Testis (tissue), 3 donors: ENCODE results near the gene ZCWPW2. TPM values are rescaled to one million over a fixed set of nuclear protein-coding genes. Genes with fewer than 3 reads are reported as not detected.

Source experiments
- DNase-seq: peaks from one replicate; pipeline ENCODE4 v3.0.0-alpha.2; 2019
- H3K27ac ChIP-seq, 2 donors: fragments of 200-600 bp; sonication (generic); one replicate each; pipeline ENCODE4 v1.5.1; 2019
- H3K27me3 ChIP-seq: fragments of 200-600 bp; sonication (generic); one replicate; pipeline ENCODE4 v1.5.1; 2019
- H3K36me3 ChIP-seq: fragments of 200-600 bp; sonication (generic); one replicate; pipeline ENCODE4 v1.5.1; 2017; ENCODE audit warnings: low read depth; ENCODE audit errors: missing control alignments
- H3K4me1 ChIP-seq: fragments of 200-600 bp; sonication (generic); one replicate; pipeline ENCODE4 v1.5.1; 2019
- H3K4me3 ChIP-seq, 2 donors: fragments of 200-600 bp; sonication (generic); one replicate each; pipeline ENCODE4 v1.5.1; 2017 to 2019
- H3K9me3 ChIP-seq: fragments of 200-600 bp; sonication (generic); one replicate; pipeline ENCODE4 v1.5.1; 2017
- POLR2A ChIP-seq: fragments of 450-650 bp; IDR thresholded peaks from one replicate; pipeline ENCODE4 v1.6.1; 2017; ENCODE audit warnings: antibody characterized with exemption, mild to moderate bottlenecking, moderate library complexity
- WGBS, 2 donors: methylation state at CpG; one replicate each; pipeline ENCODE4 v1.1.5; 2018; 5-methylcytosine and 5-hydroxymethylcytosine counted together
- intact Hi-C: fragments of 100-400 bp; cut with DNase I; formaldehyde crosslinking; loops from one replicate; pipeline ENCODE4 v1.15.1; 2023; ENCODE audit warnings: low total_unique reads
- polyA plus RNA-seq: library from polyadenylated mRNA; stranded (reverse); fragments of 350-450 nt; fragmentation: Illumina TruSeq; extraction: RNeasy Lipid Tissue Mini Kit (QIAGEN cat#74804); gene quantifications from one replicate; pipeline ENCODE4 v1.2.3, GENCODE V29; 2014; ENCODE audit warnings: low read depth, low replicate concordance; ENCODE audit not compliant: insufficient read depth
- total RNA-seq, 2 donors: library from RNA; depleted of rRNA; stranded (reverse); fragments of >200 nt; gene quantifications; one replicate each; pipeline ENCODE4 v1.2.3, GENCODE V29; 2016
- TF ChIP-seq, protein P1 (sequence below), 3 experiments: fragments of 450-650 bp in 2 of 3; fragments of 200-600 bp in 1 of 3; sonication (generic) in 1 of 3; IDR thresholded peaks; one replicate each; pipeline ENCODE4 v1.5.1; 2016 to 2019; ENCODE audit warnings: antibody characterized with exemption in 3 of 3, mild to moderate bottlenecking in 2 of 3, moderate library complexity in 1 of 3

The ZCWPW2 gene
- total and polyA plus RNA-seq, 3 donors from 2014 or later: 2.5 to 9.5 (median 5.2) TPM

DNA sequence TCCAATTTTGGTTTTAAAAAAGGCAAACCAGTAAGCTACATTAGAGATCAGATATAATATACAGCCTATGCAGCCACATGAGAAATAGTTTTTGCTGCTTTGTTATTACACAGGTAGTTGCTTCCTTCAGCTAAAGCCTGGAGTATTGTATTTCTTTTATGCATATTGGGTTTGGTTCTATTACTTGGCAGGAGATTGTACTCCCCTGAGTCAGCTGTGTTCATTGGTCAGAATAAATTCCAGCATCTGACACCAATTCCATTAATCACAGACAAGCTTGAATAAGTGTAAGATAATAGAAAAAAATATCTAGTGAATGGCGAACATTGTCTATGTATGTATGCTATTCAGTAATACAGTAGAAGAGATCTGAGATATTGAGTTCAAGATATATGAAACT lies 26.1 kb upstream of the ZCWPW2 start:
- H3K4me1 ChIP-seq: no peaks in the 10 kb centered on the region
- no peak for DNase-seq
- 83 to 88% methylated on average over 1 of the region's 1 CpG for WGBS, 2 donors
- H3K27me3 ChIP-seq: no peaks in the 10 kb centered on the region
- H3K9me3 ChIP-seq: no peaks in the 10 kb centered on the region
- no peaks in the 10 kb centered on the region for H3K36me3 ChIP-seq
- TF ChIP-seq POLR2A: no peak
- TF ChIP-seq, protein P1, sequence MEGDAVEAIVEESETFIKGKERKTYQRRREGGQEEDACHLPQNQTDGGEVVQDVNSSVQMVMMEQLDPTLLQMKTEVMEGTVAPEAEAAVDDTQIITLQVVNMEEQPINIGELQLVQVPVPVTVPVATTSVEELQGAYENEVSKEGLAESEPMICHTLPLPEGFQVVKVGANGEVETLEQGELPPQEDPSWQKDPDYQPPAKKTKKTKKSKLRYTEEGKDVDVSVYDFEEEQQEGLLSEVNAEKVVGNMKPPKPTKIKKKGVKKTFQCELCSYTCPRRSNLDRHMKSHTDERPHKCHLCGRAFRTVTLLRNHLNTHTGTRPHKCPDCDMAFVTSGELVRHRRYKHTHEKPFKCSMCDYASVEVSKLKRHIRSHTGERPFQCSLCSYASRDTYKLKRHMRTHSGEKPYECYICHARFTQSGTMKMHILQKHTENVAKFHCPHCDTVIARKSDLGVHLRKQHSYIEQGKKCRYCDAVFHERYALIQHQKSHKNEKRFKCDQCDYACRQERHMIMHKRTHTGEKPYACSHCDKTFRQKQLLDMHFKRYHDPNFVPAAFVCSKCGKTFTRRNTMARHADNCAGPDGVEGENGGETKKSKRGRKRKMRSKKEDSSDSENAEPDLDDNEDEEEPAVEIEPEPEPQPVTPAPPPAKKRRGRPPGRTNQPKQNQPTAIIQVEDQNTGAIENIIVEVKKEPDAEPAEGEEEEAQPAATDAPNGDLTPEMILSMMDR (IDR thresholded peaks at IDR 0.05): no peak
- intact Hi-C loops: no loop called here
- H3K4me3 ChIP-seq: no peak overlapping the region
- H3K27ac ChIP-seq: no peak overlapping the region

DNA sequence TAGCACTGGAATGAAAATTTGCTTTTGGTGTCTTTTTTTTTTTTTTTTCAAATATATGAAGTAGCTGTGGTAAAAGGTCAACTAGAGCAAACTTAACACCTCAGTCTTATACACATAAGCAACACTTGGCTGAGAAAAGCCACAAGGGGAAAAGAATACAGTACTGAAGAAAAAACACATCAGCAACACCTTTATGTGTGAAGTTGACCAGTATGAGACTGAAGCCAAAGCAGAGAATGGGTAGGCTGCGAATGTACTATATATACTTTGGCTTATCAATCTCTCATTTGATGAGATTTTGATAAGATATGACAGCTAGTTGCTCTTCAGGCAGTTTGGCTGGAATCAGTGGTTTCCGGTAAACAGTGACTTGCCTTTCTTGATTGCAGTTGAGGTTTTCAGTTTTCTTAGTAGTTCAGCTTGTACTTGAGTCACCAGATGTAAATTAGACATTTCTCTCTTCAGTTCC lies 22.0 kb upstream of the ZCWPW2 start:
- Histone ChIP-seq H3K36me3 (no peaks in the 10 kb centered on the region), H3K27me3 (no peaks in the 10 kb centered on the region), H3K4me3 (no peak overlapping the region), H3K27ac (no peak overlapping the region), H3K9me3 (no peaks in the 10 kb centered on the region), H3K4me1 (no peaks in the 10 kb centered on the region)
- 86 to 87% methylated on average over 2 of the region's 2 CpGs for WGBS, 2 donors
- intact Hi-C loops: loop anchor here (5.0 kb wide), 1 partner anchor 614 kb away; no protein-coding TSS in a partner anchor
- DNase-seq: no peak
- TF ChIP-seq POLR2A: no peak
- TF ChIP-seq, protein P1 (IDR thresholded peaks at IDR 0.05): no peak

DNA sequence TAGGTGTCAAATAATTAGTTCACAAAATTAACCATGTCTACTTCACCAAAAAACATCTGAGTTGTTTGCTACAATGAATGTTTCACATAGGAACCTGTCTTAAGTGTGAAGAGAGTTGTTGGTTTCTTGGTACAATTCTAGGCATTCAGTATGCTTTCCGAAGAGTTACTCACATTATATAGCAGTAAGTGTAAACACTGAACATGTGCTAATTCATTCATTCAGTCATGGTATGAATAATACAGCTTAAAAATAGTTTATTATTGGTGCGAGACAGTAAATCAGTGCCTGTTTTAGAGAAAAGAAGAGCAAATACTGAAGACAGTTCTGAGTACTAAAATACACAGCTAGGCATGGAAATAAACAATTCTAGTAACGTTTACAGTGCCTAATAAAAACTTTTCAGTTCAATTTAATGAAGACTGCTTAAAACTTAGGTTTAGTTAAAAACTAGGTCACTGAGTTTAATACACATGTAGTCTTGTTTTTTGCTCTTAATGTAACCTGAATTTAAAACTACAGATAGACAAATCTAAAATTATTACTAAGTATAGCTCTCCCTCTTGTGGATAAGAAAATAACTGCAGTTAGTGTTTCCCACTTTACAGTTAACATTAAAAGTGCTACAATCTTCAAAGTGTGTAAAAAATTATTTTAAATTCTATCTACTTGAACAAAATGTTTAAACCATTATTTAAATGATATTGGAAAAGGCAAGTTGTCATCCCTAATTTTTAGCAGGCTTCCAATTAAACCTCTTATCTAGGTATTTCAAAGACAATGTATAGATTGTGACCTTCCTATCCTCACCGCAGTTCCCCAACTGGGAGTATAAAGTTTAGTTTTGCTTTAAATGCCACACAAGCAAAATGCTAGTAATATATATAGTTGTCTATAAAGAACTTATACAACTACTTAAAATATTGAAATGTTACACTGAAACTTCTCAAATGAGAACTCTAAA lies 20.1 kb upstream of the ZCWPW2 start:
- WGBS, 2 donors: 86% methylated on average over 4 of the region's 4 CpGs
- intact Hi-C loops: loop anchor here (5.0 kb wide), 1 partner anchor 616 kb away; no protein-coding TSS in a partner anchor

DNA sequence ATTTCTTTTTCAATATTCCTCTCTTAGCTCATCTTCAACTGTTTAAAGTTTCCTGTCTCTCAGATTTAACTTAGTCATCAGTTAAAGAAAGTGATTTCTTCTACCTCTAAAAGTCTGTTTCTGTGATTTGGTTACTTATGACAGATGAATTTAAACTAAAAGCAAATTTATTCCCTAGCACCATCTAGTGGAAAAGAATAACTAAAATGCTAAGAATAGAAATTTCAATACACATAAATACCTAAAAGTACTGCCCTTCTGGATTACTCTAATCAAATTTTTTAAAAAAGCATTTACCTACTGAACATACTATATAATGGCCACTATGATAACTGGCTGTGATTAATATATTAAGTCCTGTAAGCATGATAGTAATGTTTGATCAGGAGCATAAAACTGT lies 14.0 kb upstream of the ZCWPW2 start:
- Histone ChIP-seq H3K27ac (no peak overlapping the region), H3K4me1 (no peaks in the 10 kb centered on the region), H3K27me3 (no peaks in the 10 kb centered on the region), H3K36me3 (no peaks in the 10 kb centered on the region), H3K4me3 (no peak overlapping the region), H3K9me3 (no peaks in the 10 kb centered on the region)
- intact Hi-C loops: no loop called here
- no peak for DNase-seq
- TF ChIP-seq, protein P1 (IDR thresholded peaks at IDR 0.05): peak in 1 of 3 experiments; percentile 22
- TF ChIP-seq POLR2A: no peak

More for the DNA sequence above, 20.1 kb upstream of the ZCWPW2 start:
- H3K4me3 ChIP-seq: no peak overlapping the region
- no peak overlapping the region for H3K27ac ChIP-seq
- H3K4me1 ChIP-seq: no peaks in the 10 kb centered on the region
- H3K27me3 ChIP-seq: no peaks in the 10 kb centered on the region
- DNase-seq: no peak
- H3K36me3 ChIP-seq: no peaks in the 10 kb centered on the region
- TF ChIP-seq, protein P1 (IDR thresholded peaks at IDR 0.05): peak; percentile 23 to 76 (median 46)
- no peak for TF ChIP-seq POLR2A
- H3K9me3 ChIP-seq: no peaks in the 10 kb centered on the region
